Measurements from ENCODE around the gene UGT2B15.

UGT2B15 gene

GRCh38 chr4:68617003-68617698, 53.3 kb downstream of the UGT2B15 start:
- TF ChIP-seq CTCF (IDR thresholded peaks at IDR 0.05; ENCODE audit: insufficient read depth, low read depth, low read length, missing control alignments) = no peak
- no peak overlapping the region for H3K4me3 ChIP-seq (ENCODE audit: low read depth, low read length)
- peak; percentile 24 for DNase-seq (ENCODE audit: low read depth)

- DNase-seq (ENCODE audit: low read depth) = no peak
- no peak for TF ChIP-seq CTCF (IDR thresholded peaks at IDR 0.05; ENCODE audit: insufficient read depth, low read depth, low read length, missing control alignments)
- H3K4me3 ChIP-seq (ENCODE audit: low read depth, low read length) = no peak overlapping the region
Measured at GRCh38 chr4:68615699-68616422, 54.6 kb downstream of the UGT2B15 start.

- H3K4me3 ChIP-seq (ENCODE audit: low read depth, low read length) = no peak overlapping the region
- TF ChIP-seq CTCF (IDR thresholded peaks at IDR 0.05; ENCODE audit: insufficient read depth, low read depth, low read length, missing control alignments) = no peak
- no peak for DNase-seq (ENCODE audit: low read depth)
Measured at GRCh38 chr4:68613752-68614151, 56.7 kb downstream of the UGT2B15 start.

GRCh38 chr4:68606240-68606639, 64.2 kb downstream of the UGT2B15 start:
- TF ChIP-seq CTCF (IDR thresholded peaks at IDR 0.05; ENCODE audit: insufficient read depth, low read depth, low read length, missing control alignments) = no peak
- DNase-seq (ENCODE audit: low read depth) = no peak
- no peak overlapping the region for H3K4me3 ChIP-seq (ENCODE audit: low read depth, low read length)

GRCh38 chr4:68599150-68599549, 71.3 kb downstream of the UGT2B15 start:
- no peak overlapping the region for H3K4me3 ChIP-seq (ENCODE audit: low read depth, low read length)
- no peak for DNase-seq (ENCODE audit: low read depth)
- no peak for TF ChIP-seq CTCF (IDR thresholded peaks at IDR 0.05; ENCODE audit: insufficient read depth, low read depth, low read length, missing control alignments)

GRCh38 chr4:68597482-68597881, 73.0 kb downstream of the UGT2B15 start:
- H3K4me3 ChIP-seq (ENCODE audit: low read depth, low read length) = no peak overlapping the region
- no peak for DNase-seq (ENCODE audit: low read depth)
- no peak for TF ChIP-seq CTCF (IDR thresholded peaks at IDR 0.05; ENCODE audit: insufficient read depth, low read depth, low read length, missing control alignments)
